Measurements from ENCODE around the gene TEX26.

DNA sequence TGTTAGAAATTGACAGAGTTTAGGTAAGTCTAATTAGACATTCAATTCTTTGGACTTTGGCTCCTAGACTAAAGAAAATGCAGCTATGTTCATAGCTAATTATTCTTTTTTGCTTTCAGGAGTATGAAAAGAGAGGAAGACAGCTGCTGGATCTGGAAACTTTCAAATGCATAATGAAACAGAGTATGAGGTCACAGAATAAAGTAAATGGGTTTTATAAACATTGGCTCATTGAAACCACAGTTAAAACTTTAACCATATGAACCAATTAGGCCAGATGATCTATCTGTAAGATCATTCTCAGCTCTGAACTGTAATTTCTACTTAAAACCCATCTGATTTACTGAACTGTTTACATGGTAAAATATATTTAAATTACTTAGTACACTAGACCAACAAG, 82.7 kb downstream of the TEX26 start:
- TF ChIP-seq, protein P1, sequence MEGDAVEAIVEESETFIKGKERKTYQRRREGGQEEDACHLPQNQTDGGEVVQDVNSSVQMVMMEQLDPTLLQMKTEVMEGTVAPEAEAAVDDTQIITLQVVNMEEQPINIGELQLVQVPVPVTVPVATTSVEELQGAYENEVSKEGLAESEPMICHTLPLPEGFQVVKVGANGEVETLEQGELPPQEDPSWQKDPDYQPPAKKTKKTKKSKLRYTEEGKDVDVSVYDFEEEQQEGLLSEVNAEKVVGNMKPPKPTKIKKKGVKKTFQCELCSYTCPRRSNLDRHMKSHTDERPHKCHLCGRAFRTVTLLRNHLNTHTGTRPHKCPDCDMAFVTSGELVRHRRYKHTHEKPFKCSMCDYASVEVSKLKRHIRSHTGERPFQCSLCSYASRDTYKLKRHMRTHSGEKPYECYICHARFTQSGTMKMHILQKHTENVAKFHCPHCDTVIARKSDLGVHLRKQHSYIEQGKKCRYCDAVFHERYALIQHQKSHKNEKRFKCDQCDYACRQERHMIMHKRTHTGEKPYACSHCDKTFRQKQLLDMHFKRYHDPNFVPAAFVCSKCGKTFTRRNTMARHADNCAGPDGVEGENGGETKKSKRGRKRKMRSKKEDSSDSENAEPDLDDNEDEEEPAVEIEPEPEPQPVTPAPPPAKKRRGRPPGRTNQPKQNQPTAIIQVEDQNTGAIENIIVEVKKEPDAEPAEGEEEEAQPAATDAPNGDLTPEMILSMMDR (IDR thresholded peaks at IDR 0.05): no peak
- no peak for TF ChIP-seq POLR2A (IDR thresholded peaks at IDR 0.05)
